GM12878 (cell line): ENCODE data around the gene FGF19.

ENCODE experiments used
- BCLAF1 ChIP-seq: fragments of 450-650 bp; IDR thresholded peaks from 2 replicates; pipeline ENCODE4 v1.6.1; 2017; ENCODE audit warnings: antibody characterized with exemption, mild to moderate bottlenecking, moderate library complexity
- E2F4 ChIP-seq: IDR thresholded peaks from 2 replicates; pipeline ENCODE4 v1.6.1; 2012; ENCODE audit warnings: low read depth, low read length, improper control_type of control experiment
- EZH2 ChIP-seq: IDR thresholded peaks from 2 replicates; pipeline ENCODE4 v1.6.1; 2012; ENCODE audit warnings: low read depth, mild to moderate bottlenecking, control low read depth, inconsistent platforms, low read length, borderline replicate concordance; ENCODE audit not compliant: control insufficient read depth
- POLR2A ChIP-seq: IDR thresholded peaks from 2 replicates; pipeline ENCODE4 v1.6.1; 2011; ENCODE audit warnings: low read depth, mild to moderate bottlenecking, low read length
- POLR2AphosphoS5 ChIP-seq: IDR thresholded peaks from 2 replicates; pipeline ENCODE4 v1.6.1; 2011; ENCODE audit warnings: mild to moderate bottlenecking, low read length, inconsistent platforms
- SMC3 ChIP-seq: IDR thresholded peaks from 2 replicates; pipeline ENCODE4 v1.6.1; 2011; ENCODE audit warnings: low read length, improper control_type of control experiment, borderline replicate concordance
- YY1 ChIP-seq: IDR thresholded peaks from 2 replicates; pipeline ENCODE4 v1.6.1; 2011; ENCODE audit warnings: low read depth, mild to moderate bottlenecking, low read length
- ZNF274 ChIP-seq: IDR thresholded peaks from one replicate; pipeline ENCODE4 v1.8.0; 2011; ENCODE audit not compliant: insufficient read length, insufficient read depth
- ZSCAN29 ChIP-seq: fragments of 450-650 bp; IDR thresholded peaks from 2 replicates; pipeline ENCODE4 v1.6.1; 2017; ENCODE audit warnings: mild to moderate bottlenecking, moderate library complexity
- TF ChIP-seq, protein P1 (sequence below): IDR thresholded peaks from 2 replicates; pipeline ENCODE4 v1.6.1; 2012; ENCODE audit warnings: low read depth, low read length, improper control_type of control experiment

- no peak for TF ChIP-seq SMC3
- TF ChIP-seq EZH2: no peak
- no peak for TF ChIP-seq ZNF274
- no peak for TF ChIP-seq YY1
- TF ChIP-seq ZSCAN29: no peak
- TF ChIP-seq POLR2A: no peak
- TF ChIP-seq BCLAF1: no peak
- no peak for TF ChIP-seq POLR2AphosphoS5
- TF ChIP-seq E2F4: no peak
- TF ChIP-seq, protein P1, sequence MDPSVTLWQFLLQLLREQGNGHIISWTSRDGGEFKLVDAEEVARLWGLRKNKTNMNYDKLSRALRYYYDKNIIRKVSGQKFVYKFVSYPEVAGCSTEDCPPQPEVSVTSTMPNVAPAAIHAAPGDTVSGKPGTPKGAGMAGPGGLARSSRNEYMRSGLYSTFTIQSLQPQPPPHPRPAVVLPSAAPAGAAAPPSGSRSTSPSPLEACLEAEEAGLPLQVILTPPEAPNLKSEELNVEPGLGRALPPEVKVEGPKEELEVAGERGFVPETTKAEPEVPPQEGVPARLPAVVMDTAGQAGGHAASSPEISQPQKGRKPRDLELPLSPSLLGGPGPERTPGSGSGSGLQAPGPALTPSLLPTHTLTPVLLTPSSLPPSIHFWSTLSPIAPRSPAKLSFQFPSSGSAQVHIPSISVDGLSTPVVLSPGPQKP: no peak
Observed at GRCh38 chr11:69659591-69659990, 44.2 kb downstream of the FGF19 start.
